ENCODE measurements around the gene TSPAN32.
"Not testable (repeated sequence)": the region's sequence is repeated elsewhere in the genome, so short reads cannot be mapped to it uniquely, and the experiment has no call there.

Gene TSPAN32

GRCh38 chr11:2316169-2316962 is 14.6 kb downstream of the TSPAN32 start:
- no peak for DNase-seq (ENCODE audit: low read depth)

- DNase-seq (ENCODE audit: low read depth): no peak
Observed at GRCh38 chr11:2316963-2317244, 15.1 kb downstream of the TSPAN32 start.

GRCh38 chr11:2317354-2318050 is 15.7 kb downstream of the TSPAN32 start:
- DNase-seq (ENCODE audit: low read depth): no peak

GRCh38 chr11:2318123-2318522 is 16.3 kb downstream of the TSPAN32 start:
- no peak for DNase-seq (ENCODE audit: low read depth)

- no peak for DNase-seq (ENCODE audit: low read depth)
Observed at GRCh38 chr11:2318707-2319106, 16.9 kb downstream of the TSPAN32 start.

GRCh38 chr11:2319791-2320472 is 18.1 kb downstream of the TSPAN32 start:
- no peak for DNase-seq (ENCODE audit: low read depth)

- no peak for DNase-seq (ENCODE audit: low read depth)
Observed at GRCh38 chr11:2320568-2321310, 18.9 kb downstream of the TSPAN32 start.

- DNase-seq (ENCODE audit: low read depth): no peak
Observed at GRCh38 chr11:2321311-2321683, 19.5 kb downstream of the TSPAN32 start.

- DNase-seq (ENCODE audit: low read depth): no peak
Observed at GRCh38 chr11:2325123-2325522, 23.3 kb downstream of the TSPAN32 start.

- DNase-seq (ENCODE audit: low read depth): no peak
Observed at GRCh38 chr11:2325719-2326118, 23.9 kb downstream of the TSPAN32 start.

- no peak for DNase-seq (ENCODE audit: low read depth)
Observed at GRCh38 chr11:2327032-2327431, 25.2 kb downstream of the TSPAN32 start.

- DNase-seq (ENCODE audit: low read depth): no peak
Observed at GRCh38 chr11:2328021-2328420, 26.2 kb downstream of the TSPAN32 start.

- no peak for DNase-seq (ENCODE audit: low read depth)
Observed at GRCh38 chr11:2328656-2329354, 27.0 kb downstream of the TSPAN32 start.

GRCh38 chr11:2329551-2329950 is 27.7 kb downstream of the TSPAN32 start:
- no peak for DNase-seq (ENCODE audit: low read depth)

- no peak for DNase-seq (ENCODE audit: low read depth)
Observed at GRCh38 chr11:2330696-2331095, 28.9 kb downstream of the TSPAN32 start.

- no peak for DNase-seq (ENCODE audit: low read depth)
Observed at GRCh38 chr11:2331404-2331803, 29.6 kb downstream of the TSPAN32 start.

GRCh38 chr11:2332569-2332968 is 30.8 kb downstream of the TSPAN32 start:
- not testable (repeated sequence) for DNase-seq (ENCODE audit: low read depth)

- not testable (repeated sequence) for DNase-seq (ENCODE audit: low read depth)
Observed at GRCh38 chr11:2333486-2334205, 31.8 kb downstream of the TSPAN32 start.

- not testable (repeated sequence) for DNase-seq (ENCODE audit: low read depth)
Observed at GRCh38 chr11:2335286-2335685, 33.5 kb downstream of the TSPAN32 start.

- not testable (repeated sequence) for DNase-seq (ENCODE audit: low read depth)
Observed at GRCh38 chr11:2338760-2339159, 36.9 kb downstream of the TSPAN32 start.

- DNase-seq (ENCODE audit: low read depth): no peak
Observed at GRCh38 chr11:2342557-2342956, 40.7 kb downstream of the TSPAN32 start.
